HEK293 (cell line): ENCODE measurements around the gene TAF1.
"Not testable (repeated sequence)": the region's sequence is repeated elsewhere in the genome, so short reads cannot be mapped to it uniquely, and the experiment has no call there.

ENCODE experiments used
- CTCF ChIA-PET: fragments of 350-600 bp; formaldehyde crosslinking; extraction: SDS; loops from one replicate; lab custom pipeline; 2021; ENCODE audit warnings: antibody characterized with exemption; lab: Yijun Ruan, JAX
- POLR2A ChIA-PET: fragments of 300-600 bp; formaldehyde crosslinking; extraction: SDS; loops from one replicate; lab custom pipeline; 2020; ENCODE audit warnings: antibody characterized with exemption, inconsistent platforms; lab: Yijun Ruan, JAX
- H3K27ac ChIP-seq: fragments of 200-500 bp; sonication (Bioruptor generic); 2 replicates; pipeline ENCODE4 v1.5.1; 2014; ENCODE audit warnings: low read depth, low read length, control low read depth, inconsistent platforms; ENCODE audit errors: extremely low read depth
- H3K36me3 ChIP-seq, 2 experiments: fragments of 200-500 bp in 1 of 2; sonication (Bioruptor generic) in 1 of 2; 1 replicate in 1 of 2; 2 replicates in 1 of 2; pipeline ENCODE4 v1.5.1; 2014 to 2017; ENCODE audit warnings: inconsistent platforms in 2 of 2, low read length in 2 of 2; ENCODE audit not compliant: control insufficient read depth in 2 of 2, insufficient read depth in 1 of 2
- H3K4me1 ChIP-seq: fragments of 200-500 bp; sonication (Bioruptor generic); 2 replicates; pipeline ENCODE4 v1.5.1; 2014; ENCODE audit warnings: mild to moderate bottlenecking, low read length, inconsistent platforms; ENCODE audit not compliant: control insufficient read depth, insufficient read depth
- H3K4me3 ChIP-seq: 2 replicates; pipeline ENCODE4 v1.5.1; 2011; ENCODE audit warnings: low read depth, mild to moderate bottlenecking, control low read depth, low read length, moderate library complexity
- H3K9me3 ChIP-seq: fragments of 200-500 bp; sonication (Bioruptor generic); 2 replicates; pipeline ENCODE4 v1.5.1; 2014; ENCODE audit warnings: low read depth, low read length, inconsistent platforms; ENCODE audit not compliant: control insufficient read depth, insufficient read depth
- KLF10 ChIP-seq: fragments of 450-650 bp; IDR thresholded peaks from 2 replicates; pipeline ENCODE4 v1.5.1; 2018; ENCODE audit warnings: missing biosample characterization, mild to moderate bottlenecking, missing genetic modification characterization
- PRDM1 ChIP-seq: fragments of 450-650 bp; formaldehyde crosslinking; IDR thresholded peaks from 2 replicates; pipeline ENCODE4; 2016; ENCODE audit warnings: missing biosample characterization, missing genetic modification characterization
- ZBTB17 ChIP-seq: fragments of 450-650 bp; formaldehyde crosslinking; IDR thresholded peaks from 2 replicates; pipeline ENCODE4 v1.5.1; 2016; ENCODE audit warnings: missing biosample characterization, missing genetic modification characterization
- ZFHX2 ChIP-seq: fragments of 450-650 bp; formaldehyde crosslinking; conservative IDR thresholded peaks from 2 replicates; pipeline ENCODE4 v1.5.1; 2016; ENCODE audit warnings: missing biosample characterization, missing genetic modification characterization
- ZIC2 ChIP-seq: fragments of 450-650 bp; formaldehyde crosslinking; IDR thresholded peaks from 2 replicates; pipeline ENCODE4 v1.5.1; 2016; ENCODE audit warnings: missing biosample characterization, missing genetic modification characterization
- ZNF174 ChIP-seq: fragments of 450-650 bp; formaldehyde crosslinking; IDR thresholded peaks from 2 replicates; pipeline ENCODE4 v1.5.0; 2017; ENCODE audit warnings: missing biosample characterization, mild to moderate bottlenecking, missing genetic modification characterization
- ZNF24 ChIP-seq: fragments of 450-650 bp; formaldehyde crosslinking; IDR thresholded peaks from 2 replicates; pipeline ENCODE4 v1.5.1; 2016; ENCODE audit warnings: missing biosample characterization, missing genetic modification characterization
- ZNF530 ChIP-seq: fragments of 450-650 bp; formaldehyde crosslinking; IDR thresholded peaks from 2 replicates; pipeline ENCODE4 v1.5.1; 2016; ENCODE audit warnings: low read depth, missing biosample characterization, missing genetic modification characterization
- ZNF544 ChIP-seq: fragments of 450-650 bp; formaldehyde crosslinking; IDR thresholded peaks from 2 replicates; pipeline ENCODE4 v1.5.0; 2017; ENCODE audit warnings: missing biosample characterization, missing genetic modification characterization
- ZNF560 ChIP-seq: fragments of 450-650 bp; formaldehyde crosslinking; IDR thresholded peaks from 2 replicates; pipeline ENCODE4 v1.5.1; 2017; ENCODE audit warnings: missing biosample characterization, missing genetic modification characterization, borderline replicate concordance
- ZNF596 ChIP-seq: fragments of 450-650 bp; IDR thresholded peaks from 2 replicates; pipeline ENCODE4 v1.5.0; 2018; ENCODE audit warnings: missing biosample characterization, mild to moderate bottlenecking, missing genetic modification characterization, moderate library complexity
- ZNF777 ChIP-seq: fragments of 450-650 bp; formaldehyde crosslinking; IDR thresholded peaks from 2 replicates; pipeline ENCODE4 v1.5.1; 2017; ENCODE audit warnings: missing biosample characterization, missing genetic modification characterization, borderline replicate concordance
- TF ChIP-seq, protein P1 (sequence below): fragments of 450-650 bp; formaldehyde crosslinking; IDR thresholded peaks from 2 replicates; pipeline ENCODE4 v1.5.1; 2017; ENCODE audit warnings: missing biosample characterization, missing genetic modification characterization
- TF ChIP-seq, protein P2 (sequence below): fragments of 450-650 bp; IDR thresholded peaks from 2 replicates; pipeline ENCODE4 v1.5.1; 2018; ENCODE audit warnings: missing biosample characterization, mild to moderate bottlenecking, missing genetic modification characterization
- TF ChIP-seq, protein P3 (sequence below): fragments of 450-650 bp; formaldehyde crosslinking; IDR thresholded peaks from 2 replicates; pipeline ENCODE4 v1.5.1; 2016; ENCODE audit warnings: missing biosample characterization, missing genetic modification characterization
- TF ChIP-seq, protein P4 (sequence below): fragments of 450-650 bp; formaldehyde crosslinking; IDR thresholded peaks from 2 replicates; pipeline ENCODE4 v1.5.1; 2016; ENCODE audit warnings: missing biosample characterization, missing genetic modification characterization, borderline replicate concordance

TAF1 gene

DNA sequence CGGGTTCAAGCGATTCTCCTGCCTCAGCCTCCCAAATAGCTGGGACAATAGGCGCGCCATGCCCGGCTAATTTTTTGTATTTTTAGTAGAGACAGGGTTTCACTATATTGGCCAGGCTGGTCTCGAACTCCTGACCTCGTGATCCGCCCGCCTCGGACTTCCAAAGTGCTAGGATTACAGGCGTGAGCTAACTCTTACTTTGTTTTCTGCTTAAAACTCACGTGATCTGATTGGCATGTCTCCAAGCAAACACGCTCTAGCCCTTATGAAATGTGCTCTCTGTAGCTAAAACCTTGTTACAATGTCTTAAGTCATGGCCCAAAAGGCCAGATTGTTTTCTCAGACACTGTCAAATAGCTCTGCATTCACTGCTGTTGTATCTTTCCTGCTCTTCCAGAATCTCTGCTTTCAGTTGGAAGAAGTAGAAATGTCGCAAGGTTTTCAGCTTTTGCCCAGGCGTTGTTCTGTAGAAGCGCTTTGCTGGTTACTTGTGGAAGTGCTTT, 127.0 kb downstream of the TAF1 start (continued):
- TF ChIP-seq, protein P1, sequence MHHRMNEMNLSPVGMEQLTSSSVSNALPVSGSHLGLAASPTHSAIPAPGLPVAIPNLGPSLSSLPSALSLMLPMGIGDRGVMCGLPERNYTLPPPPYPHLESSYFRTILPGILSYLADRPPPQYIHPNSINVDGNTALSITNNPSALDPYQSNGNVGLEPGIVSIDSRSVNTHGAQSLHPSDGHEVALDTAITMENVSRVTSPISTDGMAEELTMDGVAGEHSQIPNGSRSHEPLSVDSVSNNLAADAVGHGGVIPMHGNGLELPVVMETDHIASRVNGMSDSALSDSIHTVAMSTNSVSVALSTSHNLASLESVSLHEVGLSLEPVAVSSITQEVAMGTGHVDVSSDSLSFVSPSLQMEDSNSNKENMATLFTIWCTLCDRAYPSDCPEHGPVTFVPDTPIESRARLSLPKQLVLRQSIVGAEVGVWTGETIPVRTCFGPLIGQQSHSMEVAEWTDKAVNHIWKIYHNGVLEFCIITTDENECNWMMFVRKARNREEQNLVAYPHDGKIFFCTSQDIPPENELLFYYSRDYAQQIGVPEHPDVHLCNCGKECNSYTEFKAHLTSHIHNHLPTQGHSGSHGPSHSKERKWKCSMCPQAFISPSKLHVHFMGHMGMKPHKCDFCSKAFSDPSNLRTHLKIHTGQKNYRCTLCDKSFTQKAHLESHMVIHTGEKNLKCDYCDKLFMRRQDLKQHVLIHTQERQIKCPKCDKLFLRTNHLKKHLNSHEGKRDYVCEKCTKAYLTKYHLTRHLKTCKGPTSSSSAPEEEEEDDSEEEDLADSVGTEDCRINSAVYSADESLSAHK (tag by site-specific recombination) = no peak
- TF ChIP-seq ZBTB17 (tag by site-specific recombination) (no peak), ZFHX2 (tag by site-specific recombination) (no peak), ZNF777 (tag by site-specific recombination) (no peak), ZNF24 (tag by site-specific recombination) (no peak), ZNF530 (tag by site-specific recombination) (no peak), KLF10 (tag by site-specific recombination) (no peak), ZNF544 (tag by site-specific recombination) (no peak), ZNF560 (no peak)
- TF ChIP-seq, protein P2, sequence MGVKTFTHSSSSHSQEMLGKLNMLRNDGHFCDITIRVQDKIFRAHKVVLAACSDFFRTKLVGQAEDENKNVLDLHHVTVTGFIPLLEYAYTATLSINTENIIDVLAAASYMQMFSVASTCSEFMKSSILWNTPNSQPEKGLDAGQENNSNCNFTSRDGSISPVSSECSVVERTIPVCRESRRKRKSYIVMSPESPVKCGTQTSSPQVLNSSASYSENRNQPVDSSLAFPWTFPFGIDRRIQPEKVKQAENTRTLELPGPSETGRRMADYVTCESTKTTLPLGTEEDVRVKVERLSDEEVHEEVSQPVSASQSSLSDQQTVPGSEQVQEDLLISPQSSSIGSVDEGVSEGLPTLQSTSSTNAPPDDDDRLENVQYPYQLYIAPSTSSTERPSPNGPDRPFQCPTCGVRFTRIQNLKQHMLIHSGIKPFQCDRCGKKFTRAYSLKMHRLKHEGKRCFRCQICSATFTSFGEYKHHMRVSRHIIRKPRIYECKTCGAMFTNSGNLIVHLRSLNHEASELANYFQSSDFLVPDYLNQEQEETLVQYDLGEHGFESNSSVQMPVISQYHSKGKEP (tag by site-specific recombination) = no peak
- TF ChIP-seq, protein P3, sequence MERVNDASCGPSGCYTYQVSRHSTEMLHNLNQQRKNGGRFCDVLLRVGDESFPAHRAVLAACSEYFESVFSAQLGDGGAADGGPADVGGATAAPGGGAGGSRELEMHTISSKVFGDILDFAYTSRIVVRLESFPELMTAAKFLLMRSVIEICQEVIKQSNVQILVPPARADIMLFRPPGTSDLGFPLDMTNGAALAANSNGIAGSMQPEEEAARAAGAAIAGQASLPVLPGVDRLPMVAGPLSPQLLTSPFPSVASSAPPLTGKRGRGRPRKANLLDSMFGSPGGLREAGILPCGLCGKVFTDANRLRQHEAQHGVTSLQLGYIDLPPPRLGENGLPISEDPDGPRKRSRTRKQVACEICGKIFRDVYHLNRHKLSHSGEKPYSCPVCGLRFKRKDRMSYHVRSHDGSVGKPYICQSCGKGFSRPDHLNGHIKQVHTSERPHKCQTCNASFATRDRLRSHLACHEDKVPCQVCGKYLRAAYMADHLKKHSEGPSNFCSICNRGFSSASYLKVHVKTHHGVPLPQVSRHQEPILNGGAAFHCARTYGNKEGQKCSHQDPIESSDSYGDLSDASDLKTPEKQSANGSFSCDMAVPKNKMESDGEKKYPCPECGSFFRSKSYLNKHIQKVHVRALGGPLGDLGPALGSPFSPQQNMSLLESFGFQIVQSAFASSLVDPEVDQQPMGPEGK (tag by site-specific recombination) = no peak
- TF ChIP-seq, protein P4, sequence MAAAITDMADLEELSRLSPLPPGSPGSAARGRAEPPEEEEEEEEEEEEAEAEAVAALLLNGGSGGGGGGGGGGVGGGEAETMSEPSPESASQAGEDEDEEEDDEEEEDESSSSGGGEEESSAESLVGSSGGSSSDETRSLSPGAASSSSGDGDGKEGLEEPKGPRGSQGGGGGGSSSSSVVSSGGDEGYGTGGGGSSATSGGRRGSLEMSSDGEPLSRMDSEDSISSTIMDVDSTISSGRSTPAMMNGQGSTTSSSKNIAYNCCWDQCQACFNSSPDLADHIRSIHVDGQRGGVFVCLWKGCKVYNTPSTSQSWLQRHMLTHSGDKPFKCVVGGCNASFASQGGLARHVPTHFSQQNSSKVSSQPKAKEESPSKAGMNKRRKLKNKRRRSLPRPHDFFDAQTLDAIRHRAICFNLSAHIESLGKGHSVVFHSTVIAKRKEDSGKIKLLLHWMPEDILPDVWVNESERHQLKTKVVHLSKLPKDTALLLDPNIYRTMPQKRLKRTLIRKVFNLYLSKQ = no peak

DNA sequence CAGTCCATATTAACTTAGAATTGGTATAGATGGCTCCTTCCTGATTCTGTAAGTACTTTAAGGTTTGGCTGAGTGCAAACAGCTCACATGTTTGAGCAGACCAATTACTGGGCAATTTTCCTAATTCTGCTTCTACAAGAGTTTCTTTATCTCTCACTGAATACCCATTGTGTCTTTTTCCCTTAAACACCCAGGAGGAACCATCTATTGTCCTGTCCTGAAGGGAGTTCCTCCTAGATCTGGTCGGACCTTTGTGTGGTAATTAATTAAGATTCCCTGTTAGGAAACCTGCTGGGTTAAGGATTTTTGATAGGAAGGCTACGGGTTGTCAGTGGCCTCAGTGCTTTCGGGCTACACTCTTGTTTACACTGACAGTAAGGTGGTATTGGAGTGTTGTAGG, 129.8 kb downstream of the TAF1 start:
- CTCF ChIA-PET, H3K27ac ChIP-seq, H3K36me3 ChIP-seq, H3K4me1 ChIP-seq, H3K4me3 ChIP-seq, POLR2A ChIA-PET, H3K9me3 ChIP-seq: not testable (repeated sequence)

DNA sequence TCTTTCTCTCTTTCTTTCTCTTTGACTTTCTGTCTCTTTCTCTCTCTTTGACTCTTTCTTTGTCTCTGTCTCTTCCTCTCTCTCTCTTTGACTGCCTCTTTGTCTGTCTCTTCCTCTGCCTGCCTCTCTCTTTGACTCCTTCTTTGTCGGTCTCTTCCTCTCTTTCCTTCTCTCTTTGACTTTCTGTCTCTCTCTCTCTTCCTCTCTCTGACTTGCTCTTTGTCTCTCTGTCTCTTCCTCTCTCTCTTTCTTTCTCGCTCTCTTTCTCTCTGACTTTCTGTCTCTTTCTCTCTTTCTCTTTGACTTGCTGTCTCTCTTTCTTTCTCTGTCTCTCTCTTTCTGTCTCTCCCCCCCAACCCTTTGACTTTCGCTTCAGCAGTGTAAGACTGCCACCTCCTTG, 130.3 kb downstream of the TAF1 start:
- POLR2A ChIA-PET = no interaction called here

DNA sequence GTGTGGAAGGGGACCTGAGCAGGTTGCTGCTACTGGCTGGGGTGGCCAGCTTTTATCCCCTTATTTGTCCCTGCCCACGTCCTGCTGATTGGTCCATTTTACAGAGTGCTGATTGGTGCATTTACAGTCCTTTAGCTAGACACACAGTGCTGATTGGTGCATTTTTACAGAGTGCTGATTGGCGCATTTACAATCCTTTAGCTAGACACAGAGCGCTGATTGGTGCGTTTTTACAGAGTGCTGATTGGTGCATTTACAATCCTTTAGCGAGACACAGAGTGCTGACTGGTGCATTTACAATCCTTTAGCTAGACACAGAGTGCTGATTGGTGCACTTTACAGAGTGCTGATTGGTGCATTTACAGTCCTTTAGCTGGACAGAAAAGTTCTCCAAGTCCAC, 135.9 kb downstream of the TAF1 start:
- H3K27ac ChIP-seq, CTCF ChIA-PET, H3K4me3 ChIP-seq, H3K36me3 ChIP-seq, H3K9me3 ChIP-seq, POLR2A ChIA-PET, H3K4me1 ChIP-seq: not testable (repeated sequence)

More for the DNA sequence above, 130.3 kb downstream of the TAF1 start:
- CTCF ChIA-PET = no interaction called here
- Histone ChIP-seq H3K9me3 (no peaks in the 10 kb centered on the region), H3K36me3 (no peaks in the 10 kb centered on the region), H3K4me1 (no peaks in the 10 kb centered on the region), H3K27ac (no peak overlapping the region), H3K4me3 (no peak overlapping the region)
- TF ChIP-seq ZIC2 (tag by site-specific recombination) = no peak
- no peak for TF ChIP-seq ZNF174 (tag by site-specific recombination)
- TF ChIP-seq PRDM1 (tag by site-specific recombination) = peak; percentile 90
- TF ChIP-seq ZNF596 (tag by site-specific recombination) = peak; percentile 88
